IMR-90 (cell line): ENCODE results near the gene IQCE. TPM values are rescaled to one million over a fixed set of nuclear protein-coding genes. Genes with fewer than 3 reads are reported as not detected.

ENCODE experiments used
- ATAC-seq: fragments of 200-7000 bp; cut with Tn5 transposase; 2 replicates; pipeline ENCODE4 v1.9.1; 2020; ENCODE audit warnings: low read depth, mild to moderate bottlenecking, moderate library complexity
- BruUV-seq: library from RNA; stranded (reverse); fragments of 400-500 nt; replicated peaks from 2 replicates; lab custom pipeline; 2021; lab: Mats Ljungman, UMichigan
- CTCF ChIA-PET: fragments of 300-600 bp; formaldehyde crosslinking; extraction: SDS; loops from one replicate; lab custom pipeline; 2021; ENCODE audit warnings: antibody characterized with exemption; lab: Yijun Ruan, JAX
- POLR2A ChIA-PET: fragments of 300-600 bp; sonication (Branson Sonifier 250); formaldehyde crosslinking; loops from one replicate; lab custom pipeline; 2022; ENCODE audit warnings: antibody characterized with exemption; ENCODE audit not compliant: unreplicated experiment; lab: Charles Lee
- DNase-seq: peaks from one replicate; pipeline ENCODE4 v3.0.0; 2013
- H2AFZ ChIP-seq: replicated peaks from 2 replicates; pipeline ENCODE3; 2013; ENCODE audit warnings: low read length, mild to moderate bottlenecking; ENCODE audit not compliant: poor library complexity
- H2AK5ac ChIP-seq: 2 replicates; pipeline ENCODE4 v1.6.1; 2013; ENCODE audit warnings: low read depth, low read length, inconsistent platforms
- H2AK9ac ChIP-seq: replicated peaks from 2 replicates; pipeline ENCODE3; 2013; ENCODE audit warnings: mild to moderate bottlenecking, low read depth, low read length, moderate library complexity; ENCODE audit not compliant: poor library complexity
- H2BK120ac ChIP-seq: 2 replicates; pipeline ENCODE4 v1.6.1; 2013; ENCODE audit warnings: low read depth, low read length, inconsistent platforms
- H2BK15ac ChIP-seq: 3 replicates; pipeline ENCODE4 v1.6.1; 2013; ENCODE audit warnings: low read depth, low read length, inconsistent platforms
- H2BK20ac ChIP-seq: 2 replicates; pipeline ENCODE4 v1.6.1; 2013; ENCODE audit warnings: low read depth, mild to moderate bottlenecking, inconsistent platforms, low read length, moderate library complexity
- H2BK5ac ChIP-seq: 2 replicates; pipeline ENCODE4 v1.6.1; 2013; ENCODE audit warnings: mild to moderate bottlenecking, low read depth, low read length, inconsistent platforms; ENCODE audit not compliant: poor library complexity, severe bottlenecking
- H3K14ac ChIP-seq: replicated peaks from 2 replicates; pipeline ENCODE4 v1.6.1; 2013; ENCODE audit warnings: low read depth, low read length, inconsistent platforms
- H3K18ac ChIP-seq: 2 replicates; pipeline ENCODE4 v1.6.1; 2013; ENCODE audit warnings: low read depth, low read length, control low read depth
- H3K23ac ChIP-seq: 2 replicates; pipeline ENCODE4 v1.6.1; 2013; ENCODE audit warnings: low read depth, low read length, inconsistent platforms
- H3K27ac ChIP-seq: 2 replicates; pipeline ENCODE4 v1.5.1; 2013; ENCODE audit warnings: mild to moderate bottlenecking, control low read depth, low read length; ENCODE audit not compliant: insufficient read depth
- H3K27me3 ChIP-seq: 2 replicates; pipeline ENCODE4 v1.6.1; 2013; ENCODE audit warnings: low read length; ENCODE audit not compliant: control insufficient read depth, insufficient read depth
- H3K36me3 ChIP-seq: 2 replicates; pipeline ENCODE4 v1.6.1; 2013; ENCODE audit warnings: low read length, mixed read lengths; ENCODE audit not compliant: control insufficient read depth, insufficient read depth
- H3K4ac ChIP-seq: 2 replicates; pipeline ENCODE4 v1.6.1; 2013; ENCODE audit warnings: low read depth, low read length, inconsistent platforms
- H3K4me1 ChIP-seq: 2 replicates; pipeline ENCODE4 v1.6.1; 2013; ENCODE audit warnings: low read length, mixed read lengths; ENCODE audit not compliant: control insufficient read depth, insufficient read depth
- H3K4me2 ChIP-seq: 2 replicates; pipeline ENCODE4 v1.6.1; 2013; ENCODE audit warnings: low read depth, mild to moderate bottlenecking, control low read depth, low read length, moderate library complexity
- H3K4me3 ChIP-seq: 2 replicates; pipeline ENCODE4 v1.5.1; 2013; ENCODE audit warnings: low read depth, mild to moderate bottlenecking, control low read depth, low read length, moderate library complexity; ENCODE audit not compliant: insufficient read depth
- H3K56ac ChIP-seq: 2 replicates; pipeline ENCODE4 v1.6.1; 2013; ENCODE audit warnings: low read length, inconsistent platforms; ENCODE audit not compliant: insufficient read depth; ENCODE audit errors: extremely low read depth
- H3K79me1 ChIP-seq, 2 experiments: 2 replicates each; pipeline ENCODE4 v1.6.1; 2013; ENCODE audit warnings: low read length in 2 of 2, inconsistent platforms in 1 of 2, low read depth in 1 of 2
- H3K9ac ChIP-seq: 2 replicates; pipeline ENCODE4 v1.6.1; 2013; ENCODE audit warnings: low read depth, low read length, control low read depth
- H3K9me1 ChIP-seq: 2 replicates; pipeline ENCODE4 v1.6.1; 2013; ENCODE audit warnings: low read length, inconsistent platforms; ENCODE audit not compliant: insufficient read depth
- H3K9me3 ChIP-seq: 2 replicates; pipeline ENCODE4 v1.6.1; 2013; ENCODE audit warnings: low read length; ENCODE audit not compliant: control insufficient read depth, insufficient read depth
- H4K20me1 ChIP-seq: 2 replicates; pipeline ENCODE4 v1.6.1; 2013; ENCODE audit warnings: low read length, inconsistent platforms; ENCODE audit not compliant: insufficient read depth
- H4K5ac ChIP-seq: 2 replicates; pipeline ENCODE4 v1.6.1; 2013; ENCODE audit warnings: mild to moderate bottlenecking, low read depth, low read length, control low read depth
- H4K8ac ChIP-seq, 2 experiments: 2 replicates each; pipeline ENCODE4 v1.6.1; 2013; ENCODE audit warnings: low read depth in 2 of 2, low read length in 2 of 2, control low read depth in 1 of 2, inconsistent platforms in 1 of 2
- H4K91ac ChIP-seq: 2 replicates; pipeline ENCODE4 v1.6.1; 2013; ENCODE audit warnings: low read depth, low read length, inconsistent platforms; ENCODE audit not compliant: insufficient read depth
- BHLHE40 ChIP-seq: fragments of 150-350 bp; IDR thresholded peaks from 2 replicates; pipeline ENCODE4 v1.6.1; 2016; ENCODE audit warnings: mild to moderate bottlenecking, low read depth, low read length
- CHD1 ChIP-seq: IDR thresholded peaks from 2 replicates; pipeline ENCODE4 v1.6.1; 2012; ENCODE audit warnings: low read depth, low read length, improper control_type of control experiment
- MAFK ChIP-seq: IDR thresholded peaks from 2 replicates; pipeline ENCODE4 v1.6.1; 2012; ENCODE audit warnings: low read depth, low read length, improper control_type of control experiment
- MAZ ChIP-seq: IDR thresholded peaks from 2 replicates; pipeline ENCODE4 v1.6.1; 2012; ENCODE audit warnings: low read depth, mild to moderate bottlenecking, low read length, improper control_type of control experiment, moderate library complexity, borderline replicate concordance
- MXI1 ChIP-seq: IDR thresholded peaks from 2 replicates; pipeline ENCODE4 v1.6.1; 2012; ENCODE audit warnings: low read depth, mild to moderate bottlenecking, low read length, moderate library complexity, borderline replicate concordance
- RAD21 ChIP-seq: IDR thresholded peaks from 2 replicates; pipeline ENCODE4 v1.6.1; 2012; ENCODE audit warnings: low read length, improper control_type of control experiment
- RCOR1 ChIP-seq: IDR thresholded peaks from 2 replicates; pipeline ENCODE4 v1.6.1; 2012; ENCODE audit warnings: mild to moderate bottlenecking, low read length, improper control_type of control experiment; ENCODE audit not compliant: insufficient replicate concordance
- RFX5 ChIP-seq: IDR thresholded peaks from 2 replicates; pipeline ENCODE4 v1.8.0; 2012; ENCODE audit warnings: low read depth, mild to moderate bottlenecking, low read length, moderate library complexity
- SMC3 ChIP-seq: fragments of 150-350 bp; IDR thresholded peaks from 2 replicates; pipeline ENCODE4 v1.6.1; 2016; ENCODE audit warnings: low read depth, mild to moderate bottlenecking, antibody characterized with exemption, low read length, moderate library complexity
- USF2 ChIP-seq: fragments of 150-350 bp; IDR thresholded peaks from 2 replicates; pipeline ENCODE4 v1.6.1; 2017; ENCODE audit warnings: mild to moderate bottlenecking, antibody characterized with exemption, low read length, low read depth
- WGBS, 2 experiments: methylation state at CpG; one replicate each; pipeline versions ENCODE4 v1.1.5 to v1.1.7; 2013; ENCODE audit warnings: missing lambda C conversion rate in 2 of 2; ENCODE audit not compliant: insufficient read length in 1 of 2; ENCODE audit errors: extremely low coverage in 2 of 2; 5-methylcytosine and 5-hydroxymethylcytosine counted together
- dilution Hi-C: fragments of 300-500 bp; cut with HindIII; formaldehyde crosslinking; loops from one replicate; pipeline ENCODE4 v1.14.3; 2018; ENCODE audit warnings: low sequenced_read_pairs; ENCODE audit not compliant: unreplicated experiment
- in situ Hi-C: fragments of 300-500 bp; cut with MboI; formaldehyde crosslinking; loops from 3 replicates; pipeline ENCODE4 v1.14.3; 2019; ENCODE audit warnings: low sequenced_read_pairs, inconsistent platforms, mixed read lengths
- intact Hi-C: fragments of 100-400 bp; cut with micrococcal nuclease; formaldehyde crosslinking; loops from 2 replicates; pipeline ENCODE4 v1.10.0; 2022
- polyA plus RNA-seq, 3 experiments: library from polyadenylated mRNA; depleted of rRNA; stranded (reverse); fragments of >200 nt; gene quantifications; 2 replicates each; pipeline ENCODE4 v1.2.3, GENCODE V29; 2012; ENCODE audit warnings: low replicate concordance in 1 of 3
- total RNA-seq: library from RNA; depleted of rRNA; stranded (reverse); fragments of >200 nt; gene quantifications from 2 replicates; pipeline ENCODE4 v1.2.3, GENCODE V29; 2012

IQCE gene
- total and polyA plus RNA-seq, 2 of the 4 experiments (the other 2 are of a cell fraction): 5.0 to 6.3 TPM

GRCh38 chr7:2564970-2565540 is 6.3 kb downstream of the IQCE start:
- Histone ChIP-seq H3K79me1 (peaks cover 12 to 18% of the 10 kb centered on the region in 2 experiments), H2BK15ac (no peak overlapping the region), H3K56ac (no peak overlapping the region), H3K9ac (no peak overlapping the region), H3K4me1 (peaks cover 4% of the 10 kb centered on the region), H2AFZ (peak overlapping the region; percentile 53), H4K5ac (no peak overlapping the region), H2BK5ac (no peak overlapping the region), H3K23ac (peak overlapping the region; percentile 85), H4K8ac (peak overlapping the region in 1 of 2 experiments; percentile 15; a peak in 2 of 4 replicates), H3K9me1 (0 out of 2 replicates have a peak, but pooled peaks cover 4% of the 10 kb centered on the region), H4K91ac (no peak overlapping the region), H3K4me2 (no peak overlapping the region), H4K20me1 (no peaks in the 10 kb centered on the region), H3K4me3 (no peak overlapping the region), H2AK9ac (no peak overlapping the region), H3K36me3 (no peaks in the 10 kb centered on the region), H3K27ac (no peak overlapping the region), H2BK20ac (no peak overlapping the region), H3K14ac (peak overlapping the region; percentile 48; the same call in 1 of the 2 replicates), H3K18ac (no peak overlapping the region), H2BK120ac (no peak overlapping the region), H2AK5ac (no peak overlapping the region), H3K9me3 (no peaks in the 10 kb centered on the region), H3K4ac (peak overlapping the region; percentile 51), H3K27me3 (no peaks in the 10 kb centered on the region)
- TF ChIP-seq MXI1 (no peak), CHD1 (no peak), MAFK (no peak), SMC3 (no peak), BHLHE40 (no peak), RAD21 (no peak), MAZ (no peak), USF2 (no peak), RFX5 (no peak), RCOR1 (no peak)
- in situ Hi-C loops (no loop called here), intact Hi-C loops (loop anchor here (5.0 kb wide), 1 partner anchor 592 kb away; no protein-coding TSS in a partner anchor), dilution Hi-C loops (no loop called here)
- WGBS, 2 experiments: 71% methylated on average over 3 of the region's 12 CpGs; no CpG with 5 or more reads in 1 of the 2 experiments
- DNase-seq: peak; percentile 34
- no TSS peak for BruUV-seq
- ChIA-PET POLR2A (no interaction called here), CTCF (no interaction called here)
- ATAC-seq: peak; percentile 72
